Fibroblast of lung (primary cell): ENCODE data around the gene CIAO2A. TPM values are rescaled to one million over a fixed set of nuclear protein-coding genes. Genes with fewer than 3 reads are reported as not detected.

Experiments
- DNase-seq, 2 donors: peaks; one replicate each; pipeline versions ENCODE4 v3.0.0 to v3.0.0-alpha.2; 2010; ENCODE audit warnings: low read depth in 2 of 2
- H2AFZ ChIP-seq: 2 replicates; pipeline ENCODE4 v1.5.1; 2012; ENCODE audit warnings: low read length, control low read depth, inconsistent platforms
- H3K27ac ChIP-seq: 2 replicates; pipeline ENCODE4 v1.5.1; 2011; ENCODE audit warnings: low read length, control low read depth; ENCODE audit not compliant: insufficient read depth
- H3K27me3 ChIP-seq: 2 replicates; pipeline ENCODE4 v1.5.1; 2011; ENCODE audit warnings: mild to moderate bottlenecking, low read length; ENCODE audit not compliant: control insufficient read depth, insufficient read depth
- H3K36me3 ChIP-seq: 2 replicates; pipeline ENCODE4 v1.5.1; 2011; ENCODE audit warnings: low read length; ENCODE audit not compliant: control insufficient read depth, insufficient read depth
- H3K4me1 ChIP-seq: 2 replicates; pipeline ENCODE4 v1.5.1; 2011; ENCODE audit warnings: low read length; ENCODE audit not compliant: control insufficient read depth, insufficient read depth; ENCODE audit errors: extremely low read depth
- H3K4me2 ChIP-seq: 2 replicates; pipeline ENCODE4 v1.5.1; 2011; ENCODE audit warnings: low read length, control low read depth; ENCODE audit not compliant: insufficient read depth; ENCODE audit errors: extremely low read depth
- H3K4me3 ChIP-seq, 4 experiments: fragments of 200-600 bp in 1 of 4; sonication (generic) in 1 of 4; replicated peaks in 1 of 4; 2 replicates each; pipeline ENCODE4 v1.5.1; 2011 to 2016; ENCODE audit warnings: low read length in 4 of 4, low read depth in 3 of 4, mild to moderate bottlenecking in 3 of 4, control low read depth in 2 of 4, inconsistent platforms in 1 of 4, mixed read lengths in 1 of 4; ENCODE audit not compliant: insufficient read depth in 1 of 4; ENCODE audit errors: control extremely low read depth in 1 of 4
- H3K79me2 ChIP-seq: 2 replicates; pipeline ENCODE4 v1.5.1; 2012; ENCODE audit warnings: mild to moderate bottlenecking, low read length, inconsistent platforms; ENCODE audit not compliant: control insufficient read depth, insufficient read depth
- H3K9ac ChIP-seq: 2 replicates; pipeline ENCODE4 v1.5.1; 2011; ENCODE audit warnings: mild to moderate bottlenecking, low read length, control low read depth; ENCODE audit not compliant: insufficient read depth
- H3K9me3 ChIP-seq: 2 replicates; pipeline ENCODE4 v1.5.1; 2012; ENCODE audit warnings: low read depth, low read length; ENCODE audit not compliant: control insufficient read depth, insufficient read depth
- H4K20me1 ChIP-seq: 2 replicates; pipeline ENCODE4 v1.5.1; 2011; ENCODE audit warnings: low read length; ENCODE audit not compliant: control insufficient read depth, insufficient read depth; ENCODE audit errors: extremely low read depth
- EZH2 ChIP-seq: IDR thresholded peaks from 2 replicates; pipeline ENCODE4 v1.5.1; 2012; ENCODE audit warnings: low read length, control low read depth, mild to moderate bottlenecking; ENCODE audit errors: missing control alignments
- polyA plus RNA-seq, 2 donors: library from polyadenylated mRNA; depleted of rRNA in 1 of 2; stranded (reverse) in 1 of 2; unstranded in 1 of 2; fragments of >200 nt; gene quantifications; 2 replicates each; pipeline ENCODE4 v1.2.1, GENCODE V29; 2011 to 2012; ENCODE audit warnings: missing spikeins in 1 of 2
- total RNA-seq: library from RNA; depleted of rRNA; stranded (reverse); fragments of >200 nt; gene quantifications from 2 replicates; pipeline ENCODE4 v1.2.1, GENCODE V29; 2014
- TF ChIP-seq, protein P1 (sequence below), 2 donors: IDR thresholded peaks in 1 of 2; conservative IDR thresholded peaks in 1 of 2; 1 replicate in 1 of 2; 2 replicates in 1 of 2; pipeline ENCODE4 v1.5.1; 2011 to 2012; ENCODE audit warnings: low read length in 2 of 2, control low read depth in 1 of 2, inconsistent platforms in 1 of 2, low read depth in 1 of 2, mild to moderate bottlenecking in 1 of 2

Gene CIAO2A
- total and polyA plus RNA-seq, 2 donors (not counting 1 experiment from before 2014, with no cell fraction given): 48.7 to 59.1 TPM

DNA sequence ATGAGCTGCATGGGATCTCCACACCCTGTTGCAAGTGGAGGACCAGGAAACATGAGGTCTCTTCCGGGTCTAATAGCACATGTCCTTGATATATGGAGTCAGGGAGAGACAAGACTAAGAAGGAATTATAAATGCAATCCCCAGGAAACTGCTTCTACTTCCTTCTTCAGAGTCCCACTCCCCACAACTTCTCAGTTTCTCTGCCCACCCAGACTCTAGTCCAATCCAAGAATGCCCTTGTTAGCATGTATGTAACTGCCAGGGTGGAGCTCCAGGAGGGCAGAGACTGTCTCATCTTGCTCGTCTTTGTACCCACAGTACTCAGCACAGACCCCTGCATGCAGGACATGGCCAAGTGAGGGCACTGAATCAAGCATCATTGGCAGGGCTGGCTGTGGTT, 55.7 kb downstream of the CIAO2A start:
- DNase-seq: no peak
- H3K27me3 ChIP-seq: no peaks in the 10 kb centered on the region

DNA sequence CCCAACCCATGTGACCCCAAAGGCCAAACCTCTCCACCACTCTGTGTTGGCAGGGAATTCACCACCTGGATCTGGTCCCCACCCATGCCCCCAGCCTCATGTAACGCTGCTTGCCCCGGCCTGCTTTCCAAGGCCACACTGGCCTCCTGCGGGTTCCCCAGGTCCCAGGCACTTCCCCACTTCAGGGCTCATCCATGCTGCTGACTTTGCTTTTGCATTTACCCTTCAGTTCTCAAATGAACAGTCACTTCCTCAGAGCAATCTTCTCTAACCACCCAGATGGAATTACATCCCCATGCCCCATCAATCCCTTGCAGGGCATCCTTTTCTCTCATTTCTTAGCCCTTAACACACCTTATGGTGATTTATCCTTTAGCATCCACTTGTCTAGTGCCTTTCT, 56.5 kb downstream of the CIAO2A start:
- H3K4me2 ChIP-seq: no peak overlapping the region

More for the DNA sequence above, 55.7 kb downstream of the CIAO2A start:
- H3K27ac ChIP-seq: no peak overlapping the region
- TF ChIP-seq EZH2: no peak
- TF ChIP-seq, protein P1, sequence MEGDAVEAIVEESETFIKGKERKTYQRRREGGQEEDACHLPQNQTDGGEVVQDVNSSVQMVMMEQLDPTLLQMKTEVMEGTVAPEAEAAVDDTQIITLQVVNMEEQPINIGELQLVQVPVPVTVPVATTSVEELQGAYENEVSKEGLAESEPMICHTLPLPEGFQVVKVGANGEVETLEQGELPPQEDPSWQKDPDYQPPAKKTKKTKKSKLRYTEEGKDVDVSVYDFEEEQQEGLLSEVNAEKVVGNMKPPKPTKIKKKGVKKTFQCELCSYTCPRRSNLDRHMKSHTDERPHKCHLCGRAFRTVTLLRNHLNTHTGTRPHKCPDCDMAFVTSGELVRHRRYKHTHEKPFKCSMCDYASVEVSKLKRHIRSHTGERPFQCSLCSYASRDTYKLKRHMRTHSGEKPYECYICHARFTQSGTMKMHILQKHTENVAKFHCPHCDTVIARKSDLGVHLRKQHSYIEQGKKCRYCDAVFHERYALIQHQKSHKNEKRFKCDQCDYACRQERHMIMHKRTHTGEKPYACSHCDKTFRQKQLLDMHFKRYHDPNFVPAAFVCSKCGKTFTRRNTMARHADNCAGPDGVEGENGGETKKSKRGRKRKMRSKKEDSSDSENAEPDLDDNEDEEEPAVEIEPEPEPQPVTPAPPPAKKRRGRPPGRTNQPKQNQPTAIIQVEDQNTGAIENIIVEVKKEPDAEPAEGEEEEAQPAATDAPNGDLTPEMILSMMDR (conservative IDR thresholded peaks at IDR 0.05 in 1 of 2, IDR thresholded peaks at IDR 0.05 in 1 of 2; ENCODE audit: low read depth in 1 of 2, low read length in 2 of 2): no peak
- H3K9ac ChIP-seq: no peak overlapping the region
- no peak overlapping the region for H3K4me3 ChIP-seq
- no peaks in the 10 kb centered on the region for H4K20me1 ChIP-seq
- H3K9me3 ChIP-seq: no peaks in the 10 kb centered on the region
- H3K79me2 ChIP-seq: no peaks in the 10 kb centered on the region
- H3K4me1 ChIP-seq: no peaks in the 10 kb centered on the region
- H3K36me3 ChIP-seq: no peaks in the 10 kb centered on the region
- H3K4me2 ChIP-seq: no peak overlapping the region
- H2AFZ ChIP-seq: no peak overlapping the region

DNA sequence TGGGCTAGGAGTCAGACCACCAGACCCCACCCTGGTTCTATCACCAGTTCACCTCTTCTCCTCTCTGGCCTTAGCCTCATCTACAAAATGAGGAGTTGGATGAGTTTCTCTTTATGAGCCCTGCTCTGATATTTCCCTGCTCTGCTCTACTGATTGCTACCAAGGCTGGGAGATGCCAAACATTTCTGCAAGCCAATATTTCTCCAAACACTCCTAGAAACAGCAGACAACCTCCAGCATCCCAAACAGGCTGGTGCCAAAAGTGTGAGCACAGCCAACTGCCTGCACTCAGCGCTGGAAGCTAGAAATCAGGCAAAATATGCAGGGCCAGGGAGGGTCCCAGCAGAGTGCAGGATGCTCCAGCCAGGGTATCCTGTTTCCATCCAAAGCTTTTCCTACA, 58.1 kb downstream of the CIAO2A start:
- H3K4me1 ChIP-seq: no peaks in the 10 kb centered on the region
- H4K20me1 ChIP-seq: no peaks in the 10 kb centered on the region
- H3K9me3 ChIP-seq: no peaks in the 10 kb centered on the region
- H3K79me2 ChIP-seq: no peaks in the 10 kb centered on the region
- H3K27me3 ChIP-seq: no peaks in the 10 kb centered on the region
- H2AFZ ChIP-seq: no peak overlapping the region
- no peaks in the 10 kb centered on the region for H3K36me3 ChIP-seq
- H3K27ac ChIP-seq: no peak overlapping the region
- TF ChIP-seq, protein P1 (conservative IDR thresholded peaks at IDR 0.05 in 1 of 2, IDR thresholded peaks at IDR 0.05 in 1 of 2; ENCODE audit: low read depth in 1 of 2, low read length in 2 of 2): no peak
- TF ChIP-seq EZH2: no peak
- no peak overlapping the region for H3K9ac ChIP-seq
- no peak overlapping the region for H3K4me3 ChIP-seq
- no peak for DNase-seq
- no peak overlapping the region for H3K4me2 ChIP-seq

More for the DNA sequence above, 56.5 kb downstream of the CIAO2A start:
- H3K9me3 ChIP-seq: no peaks in the 10 kb centered on the region
- H3K4me3 ChIP-seq: no peak overlapping the region
- no peaks in the 10 kb centered on the region for H3K4me1 ChIP-seq
- no peak overlapping the region for H3K27ac ChIP-seq
- no peak overlapping the region for H3K9ac ChIP-seq
- H4K20me1 ChIP-seq: no peaks in the 10 kb centered on the region
- no peaks in the 10 kb centered on the region for H3K27me3 ChIP-seq
- H3K36me3 ChIP-seq: no peaks in the 10 kb centered on the region
- no peaks in the 10 kb centered on the region for H3K79me2 ChIP-seq
- no peak for DNase-seq
- no peak for TF ChIP-seq EZH2
- TF ChIP-seq, protein P1 (conservative IDR thresholded peaks at IDR 0.05 in 1 of 2, IDR thresholded peaks at IDR 0.05 in 1 of 2; ENCODE audit: low read depth in 1 of 2, low read length in 2 of 2): no peak
- no peak overlapping the region for H2AFZ ChIP-seq
